NCI-H82 (cell line): ENCODE measurements around the gene TMIGD2.
"Not testable (repeated sequence)": the region's sequence is repeated elsewhere in the genome, so short reads cannot be mapped to it uniquely, and the experiment has no call there.

Experiments
- DNase-seq: peaks from one replicate; lab custom pipeline; 2025; lab: John Stamatoyannopoulos, UW

TMIGD2 gene

DNA sequence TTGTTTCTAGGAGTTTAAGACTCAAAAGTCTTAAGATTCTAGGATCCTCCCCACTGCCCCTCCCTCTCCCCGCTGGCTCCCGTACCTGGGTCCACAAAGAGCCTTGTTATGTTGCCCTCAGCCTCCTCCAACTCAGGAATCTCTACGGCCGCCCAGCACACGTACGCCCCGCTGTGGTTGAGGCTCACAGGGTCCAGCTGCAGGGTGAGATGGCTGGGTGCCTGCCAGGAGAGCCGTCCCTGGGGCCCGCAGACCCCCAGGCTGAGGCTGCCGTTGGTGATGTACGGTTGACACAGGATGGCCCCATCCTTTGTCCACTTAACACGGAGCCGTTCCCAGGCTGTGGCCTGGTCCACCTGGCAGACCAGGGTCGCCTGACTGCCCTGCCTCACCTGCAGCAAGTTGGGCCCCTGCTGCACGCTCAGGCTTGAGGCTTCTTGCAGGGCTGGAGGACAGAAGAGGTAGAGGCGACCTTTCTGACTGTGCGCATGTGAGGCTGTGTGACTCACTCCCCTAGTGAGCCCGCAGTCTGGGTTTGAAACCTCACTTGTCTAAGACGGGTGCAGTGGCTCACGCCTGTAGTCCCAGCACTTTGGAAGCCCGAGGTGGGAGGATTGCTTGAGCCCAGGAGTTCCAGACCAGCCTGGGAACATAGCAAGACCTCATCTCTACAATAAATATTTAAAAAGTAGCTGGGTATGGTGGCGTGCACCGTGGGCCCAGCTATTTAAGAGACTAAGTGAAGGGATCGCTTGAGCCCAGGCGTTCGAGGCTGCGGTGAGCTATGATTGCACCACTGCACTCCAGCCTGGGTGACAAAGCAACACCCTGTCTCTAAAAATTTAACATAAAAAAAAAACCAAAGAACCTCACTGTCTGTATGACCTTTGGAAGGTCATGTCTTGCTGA, 4.0 kb downstream of the TMIGD2 start:
- DNase-seq = no peak

DNA sequence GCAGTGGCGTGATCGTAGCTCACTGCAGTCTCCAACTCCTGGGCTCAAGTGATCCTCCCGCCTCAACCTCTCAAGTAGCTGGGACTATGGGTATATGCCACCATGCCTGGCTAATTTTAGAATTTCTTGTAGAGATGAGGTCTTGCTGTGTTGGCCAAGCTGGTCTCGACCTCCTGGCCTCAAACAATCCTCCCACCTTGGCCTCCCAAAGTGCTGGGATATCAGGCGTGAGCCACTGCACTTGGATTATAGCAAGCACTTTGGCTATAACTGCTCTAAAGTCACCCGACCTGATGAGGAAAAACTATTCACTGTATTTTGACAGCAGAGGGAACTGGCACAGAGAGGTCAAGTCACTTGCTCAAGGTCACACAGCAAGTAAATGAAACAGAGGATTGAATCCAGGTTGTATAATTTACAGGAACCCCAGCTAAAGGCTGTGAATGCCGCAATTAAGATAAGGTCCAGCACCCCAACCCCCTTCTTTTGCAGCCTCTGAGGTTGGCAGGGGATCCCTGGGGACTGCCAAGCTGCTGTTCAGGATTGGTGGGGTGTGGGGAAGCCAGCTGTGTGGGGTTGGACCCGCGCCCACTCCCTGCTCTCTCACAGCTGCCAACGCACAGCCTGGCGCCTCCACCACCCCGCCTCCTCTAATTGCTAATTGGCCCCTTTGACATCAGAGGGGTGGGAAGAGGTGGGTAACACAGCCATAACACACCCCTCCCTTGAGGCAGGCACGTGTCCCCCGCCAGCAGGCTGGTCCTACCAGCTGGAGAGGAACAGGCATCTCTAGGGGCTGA, 6.0 kb downstream of the TMIGD2 start:
- DNase-seq = peak; percentile 92

DNA sequence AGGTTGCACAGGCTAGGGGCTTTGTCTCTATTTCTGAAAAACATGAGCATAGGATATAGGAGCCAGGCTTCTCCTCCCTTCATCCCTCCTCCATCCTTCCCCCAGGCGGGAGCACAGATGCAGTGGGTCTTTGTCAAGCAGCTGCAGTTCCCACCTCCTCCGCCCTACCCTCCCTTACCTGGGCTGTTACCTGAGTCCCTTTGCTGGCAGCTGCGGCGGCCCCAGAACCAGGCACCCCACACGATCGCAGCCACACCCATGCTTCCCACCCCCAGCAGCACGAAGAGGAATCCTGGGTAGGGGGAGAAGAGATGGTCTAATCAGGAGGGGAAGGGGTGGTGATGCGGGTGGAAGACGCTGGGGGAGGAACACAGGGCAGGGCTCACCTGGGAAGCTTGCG, 7.8 kb downstream of the TMIGD2 start:
- DNase-seq = no peak

DNA sequence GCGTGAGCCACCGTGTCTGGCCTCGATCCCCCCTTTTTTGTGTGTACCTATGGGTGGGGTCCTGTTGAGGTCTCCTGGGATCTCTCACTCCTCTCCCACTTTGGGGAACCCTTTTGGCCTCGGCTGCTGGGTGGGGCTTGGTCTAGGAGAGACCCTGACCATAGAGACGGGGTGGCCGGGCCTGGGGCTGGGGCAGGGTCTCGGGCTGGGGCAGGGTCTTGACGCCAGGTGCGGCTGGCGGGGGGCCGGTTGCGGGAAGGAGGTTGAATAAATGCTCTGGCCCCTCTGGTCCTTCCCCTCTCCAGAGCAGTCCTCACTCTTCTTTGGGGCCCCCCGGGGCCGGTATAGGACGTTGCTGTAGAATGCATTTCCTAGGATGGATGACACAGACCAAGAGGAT, 9.7 kb downstream of the TMIGD2 start:
- no peak for DNase-seq

DNA sequence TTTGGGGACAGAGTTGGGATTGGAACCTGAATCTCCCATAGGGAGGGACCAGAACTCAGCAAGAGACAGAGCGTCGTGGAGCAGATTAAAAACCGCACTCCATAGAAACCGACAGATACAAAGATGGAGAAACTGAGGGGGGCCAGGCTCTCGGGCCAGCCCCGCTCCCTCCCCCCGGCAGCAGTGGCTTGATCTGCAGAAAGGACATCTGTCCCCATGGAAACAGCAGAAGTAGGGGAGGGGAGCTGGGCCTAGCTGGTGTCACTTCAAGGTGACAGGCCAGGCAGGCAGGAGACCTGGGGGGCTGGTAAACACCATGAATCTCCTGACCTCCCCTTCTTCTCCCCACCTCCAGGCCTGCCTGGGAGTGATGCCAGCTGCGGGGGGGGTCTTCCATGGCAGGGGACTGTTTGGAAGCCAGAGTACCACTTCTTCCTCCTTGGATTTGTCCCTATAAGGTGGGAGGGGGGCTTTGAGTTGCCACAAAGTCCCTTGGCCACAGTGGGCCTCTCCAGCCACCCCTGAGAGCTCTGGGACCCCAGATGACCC, 10.9 kb downstream of the TMIGD2 start:
- DNase-seq = peak; percentile 18

DNA sequence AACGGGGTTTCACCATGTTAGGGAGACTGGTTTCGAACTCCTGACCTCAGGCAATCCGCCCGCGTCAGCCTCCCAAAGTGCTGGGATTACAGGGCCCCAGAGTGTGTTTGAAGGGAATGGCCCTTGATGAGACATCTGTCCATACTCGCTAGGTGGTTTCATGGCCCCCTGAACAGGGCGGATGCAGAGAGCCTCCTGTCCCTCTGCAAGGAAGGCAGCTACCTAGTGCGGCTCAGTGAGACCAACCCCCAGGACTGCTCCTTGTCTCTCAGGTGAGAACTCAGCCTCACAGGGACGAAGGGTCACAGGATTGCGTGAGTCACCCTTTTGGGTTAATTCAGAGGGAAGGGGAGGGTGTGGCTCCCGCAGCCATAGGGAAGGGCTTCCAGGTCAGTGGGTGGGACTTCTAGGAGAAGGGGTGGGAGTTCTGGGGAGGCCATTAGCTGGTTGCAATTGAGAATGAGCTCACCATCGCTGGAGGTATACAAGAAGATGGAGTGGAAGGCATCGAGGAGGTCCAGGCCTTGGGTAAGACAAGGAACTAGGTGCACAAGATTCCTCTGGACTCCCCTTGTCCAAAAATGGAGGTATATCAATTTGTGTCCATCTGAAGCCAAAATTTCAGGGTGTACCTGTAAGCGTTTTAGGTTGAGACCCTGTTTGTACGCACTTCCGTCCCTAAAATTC, 14.0 kb downstream of the TMIGD2 start:
- no peak for DNase-seq

DNA sequence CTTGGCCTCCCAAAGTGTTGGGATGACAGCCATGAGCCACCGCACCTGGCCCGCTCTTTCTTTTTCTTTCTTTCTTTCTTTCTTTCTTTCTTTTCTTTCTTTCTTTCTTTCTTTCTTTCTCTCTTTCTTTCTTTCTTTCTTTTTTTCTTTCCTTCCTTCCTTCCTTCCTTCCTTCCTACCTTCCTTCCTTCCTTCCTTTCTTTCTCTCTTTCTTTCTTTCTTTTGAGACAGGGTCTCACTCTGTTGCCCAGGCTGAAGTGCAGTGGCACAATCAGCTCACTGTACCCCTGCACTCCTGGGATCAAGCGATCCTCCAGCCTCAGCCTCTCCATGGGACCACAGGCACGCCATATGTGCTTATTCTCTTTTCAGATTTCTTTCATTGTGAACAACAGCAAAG, 16.0 kb downstream of the TMIGD2 start:
- DNase-seq = not testable (repeated sequence)

DNA sequence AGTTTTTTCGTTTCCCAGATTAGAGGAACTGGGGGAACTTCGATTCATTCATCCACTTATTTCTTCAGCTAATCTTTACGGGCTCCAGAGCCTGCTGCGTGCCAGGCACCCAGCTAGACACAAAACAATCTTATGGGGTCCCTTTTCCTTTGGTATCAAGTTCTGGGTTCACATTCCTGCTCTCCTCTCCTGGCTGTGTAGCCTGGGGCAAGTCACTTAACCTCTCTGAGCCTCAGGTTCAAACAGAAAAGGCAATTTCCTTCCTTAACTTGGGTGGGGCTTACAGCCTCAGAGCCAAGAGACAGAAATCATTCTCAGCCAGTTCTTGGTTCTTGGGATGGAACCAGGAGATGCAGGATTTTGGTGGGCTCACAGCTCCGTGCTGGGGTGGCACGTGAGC, 17.2 kb downstream of the TMIGD2 start:
- no peak for DNase-seq

DNA sequence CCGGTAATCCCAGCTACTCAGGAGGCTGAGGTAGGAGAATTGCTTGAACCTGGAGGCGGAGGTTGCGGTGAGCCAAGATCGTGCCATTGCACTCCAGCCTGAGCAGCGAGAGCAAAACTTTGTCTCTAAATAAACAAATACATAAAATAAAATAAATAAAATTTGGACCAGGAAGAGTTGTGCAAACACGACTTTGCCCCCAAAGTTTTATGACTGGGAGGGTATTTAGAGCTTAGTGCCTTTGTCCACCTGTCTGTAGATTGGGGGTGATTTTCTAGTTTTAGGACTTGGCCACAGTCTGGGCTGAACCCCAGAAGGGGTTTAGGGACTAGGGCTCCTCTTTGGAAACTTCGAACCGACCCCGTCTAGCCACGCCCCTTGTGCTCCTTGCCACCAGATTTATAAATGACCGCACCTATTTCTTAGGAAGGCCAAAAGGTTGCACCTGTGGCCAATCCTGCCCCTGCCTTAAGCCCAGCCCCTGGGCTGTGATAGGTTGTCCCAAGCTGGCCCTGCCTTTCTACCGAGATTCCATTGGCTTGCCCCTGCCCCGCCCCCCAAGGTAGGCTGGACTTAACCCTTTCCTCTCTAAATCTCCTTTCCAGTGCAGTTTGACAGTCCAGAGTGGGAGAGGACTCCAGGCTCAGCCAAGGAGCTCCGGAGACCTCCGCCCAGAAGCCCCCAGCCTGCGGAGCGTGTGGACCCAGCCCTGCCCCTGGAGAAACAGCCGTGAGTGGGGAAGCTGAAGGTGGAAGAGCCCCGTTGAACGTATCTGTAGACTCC, 17.8 kb downstream of the TMIGD2 start:
- peak; percentile 85 for DNase-seq

DNA sequence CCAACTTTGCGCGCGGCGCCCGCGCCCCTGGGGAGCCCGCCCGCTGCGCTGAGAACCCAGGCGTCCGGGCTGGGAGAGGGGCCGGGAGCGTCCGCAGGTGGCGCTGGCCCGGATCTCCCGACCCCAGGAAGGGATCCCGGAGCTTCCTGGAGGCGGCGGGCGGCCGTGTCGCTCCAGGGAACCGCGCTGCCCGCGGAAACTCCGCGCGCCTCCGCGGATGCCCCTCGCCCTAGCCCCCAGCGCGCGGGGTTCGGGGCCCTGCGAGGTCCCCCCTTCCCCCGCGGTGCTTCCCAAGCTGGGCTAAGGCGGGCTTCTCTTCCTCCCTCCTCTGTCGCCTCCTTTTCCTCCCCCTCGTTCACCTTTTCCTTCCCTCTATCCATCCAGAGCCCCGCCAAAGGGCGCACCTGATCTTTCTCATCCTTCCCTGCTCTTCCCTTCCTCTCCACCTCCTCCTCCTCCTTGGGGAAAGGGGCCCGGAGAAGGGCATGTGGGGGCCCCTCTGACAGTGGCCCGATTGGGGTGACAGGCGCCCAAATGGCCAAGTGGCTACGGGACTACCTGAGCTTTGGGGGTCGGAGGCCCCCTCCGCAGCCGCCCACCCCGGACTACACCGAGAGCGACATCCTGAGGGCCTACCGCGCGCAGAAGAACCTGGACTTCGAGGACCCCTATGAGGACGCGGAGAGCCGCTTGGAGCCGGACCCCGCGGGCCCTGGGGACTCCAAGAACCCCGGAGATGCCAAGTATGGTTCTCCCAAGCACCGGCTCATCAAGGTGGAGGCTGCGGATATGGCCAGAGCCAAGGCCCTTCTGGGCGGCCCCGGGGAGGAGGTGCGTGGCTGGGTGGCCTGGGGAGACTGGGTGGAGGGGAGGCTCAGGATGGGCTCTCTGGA, 22.4 kb downstream of the TMIGD2 start:
- DNase-seq = no peak

DNA sequence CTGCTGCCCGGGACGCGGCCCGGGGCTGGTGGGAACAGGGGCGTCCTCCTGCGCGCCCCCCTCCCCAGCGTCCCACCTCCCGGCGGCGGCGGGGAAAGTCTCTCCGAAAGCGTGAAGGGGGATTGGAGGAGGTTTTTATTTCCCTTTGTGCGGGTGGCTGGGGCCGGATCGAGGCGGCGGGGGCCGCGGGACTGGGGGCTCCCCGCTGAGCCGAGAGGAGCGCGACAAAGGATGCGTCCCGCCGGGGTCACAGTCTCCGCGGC, 23.0 kb downstream of the TMIGD2 start:
- no peak for DNase-seq

DNA sequence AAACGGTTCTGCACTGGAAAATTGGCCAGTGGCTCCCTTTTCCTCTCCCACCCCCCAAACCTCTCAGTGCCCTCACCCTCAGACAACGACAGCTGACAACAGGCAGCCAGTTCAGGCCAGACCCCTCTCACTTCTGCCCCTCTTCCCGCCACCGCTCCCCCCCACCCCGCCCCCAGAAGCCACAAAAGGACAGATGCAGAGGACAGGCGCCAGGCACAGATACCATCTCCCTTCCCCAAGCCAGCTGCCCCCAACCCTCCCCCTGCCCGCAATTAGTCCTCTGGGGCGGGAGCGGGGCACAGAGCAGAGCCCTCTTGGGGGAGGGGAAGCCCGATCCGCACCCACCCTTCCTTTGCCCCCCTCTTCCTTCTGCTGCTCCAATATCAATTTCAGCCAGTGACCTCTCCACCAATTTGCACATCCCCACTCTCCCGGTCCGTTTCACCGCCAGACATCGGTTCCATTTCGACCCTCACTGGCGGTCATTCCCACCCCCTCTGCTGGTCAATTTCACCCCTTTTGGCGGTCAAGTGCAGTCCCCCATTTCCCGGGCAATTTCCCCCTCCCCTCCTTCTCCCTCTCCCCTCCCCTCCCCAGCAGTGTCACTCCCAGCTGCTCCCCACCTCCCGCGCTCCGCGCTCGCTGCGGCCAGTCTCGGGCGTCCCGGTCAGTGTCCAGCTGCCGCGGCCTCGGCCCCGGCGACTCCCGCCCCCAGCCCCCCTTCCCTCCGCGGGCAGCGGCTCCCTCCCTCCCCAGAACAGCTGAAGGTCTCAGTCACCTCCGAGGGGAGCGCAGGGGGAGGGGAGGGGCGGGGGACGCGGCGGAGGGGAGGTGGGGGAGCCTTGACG, 23.5 kb downstream of the TMIGD2 start, which contains the start of gene SHD:
Gene SHD, plus strand, starts transcription at position 848 of the 848 bp plus-strand sequence. CDS start 798 bp downstream, outside the sequence.
- peak; percentile 19 for DNase-seq

DNA sequence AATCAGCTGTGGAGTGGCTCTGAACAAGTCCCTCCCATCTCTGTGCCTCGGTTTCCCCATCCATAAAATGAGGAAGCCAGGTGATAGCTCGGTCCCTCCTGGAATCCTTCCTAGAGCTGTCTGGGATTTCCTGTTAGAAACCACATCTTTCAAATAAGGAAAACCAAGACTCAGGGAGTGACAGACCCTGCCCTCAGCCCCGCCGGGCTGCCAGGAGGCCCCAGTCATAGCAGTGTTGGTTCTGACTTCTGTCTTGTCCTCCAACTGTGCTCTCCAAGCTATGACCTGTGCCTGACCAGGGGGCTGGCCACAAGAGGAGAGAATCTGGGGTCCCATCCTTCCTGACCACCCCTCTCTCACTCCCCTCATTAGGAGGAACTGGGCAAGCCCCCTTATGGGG, 24.2 kb downstream of the TMIGD2 start:
- DNase-seq = no peak

DNA sequence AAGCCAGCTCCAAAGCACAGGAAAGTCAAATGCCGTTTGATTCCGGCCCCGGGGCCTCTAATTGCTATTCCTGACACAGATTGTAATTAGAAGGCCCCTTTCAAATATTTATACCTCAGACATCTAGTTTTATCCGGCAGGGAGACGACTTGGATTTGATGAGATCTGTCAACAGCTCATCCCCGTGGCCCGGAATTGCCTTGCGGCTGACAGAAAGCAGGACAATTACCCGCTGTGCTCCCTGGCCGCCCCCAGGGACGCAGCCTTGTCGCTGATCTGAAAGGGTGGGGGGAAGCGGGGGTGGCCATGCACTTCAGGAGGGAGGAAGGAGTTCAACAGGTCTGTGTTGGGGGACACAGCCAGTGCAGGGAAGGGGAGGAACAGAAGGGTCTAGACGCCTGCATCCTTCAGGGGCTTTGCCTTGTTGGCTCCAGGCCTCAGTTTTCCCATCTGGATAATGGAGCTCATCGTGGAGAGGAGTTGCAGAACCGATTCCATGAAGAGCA, 24.9 kb downstream of the TMIGD2 start:
- no peak for DNase-seq

DNA sequence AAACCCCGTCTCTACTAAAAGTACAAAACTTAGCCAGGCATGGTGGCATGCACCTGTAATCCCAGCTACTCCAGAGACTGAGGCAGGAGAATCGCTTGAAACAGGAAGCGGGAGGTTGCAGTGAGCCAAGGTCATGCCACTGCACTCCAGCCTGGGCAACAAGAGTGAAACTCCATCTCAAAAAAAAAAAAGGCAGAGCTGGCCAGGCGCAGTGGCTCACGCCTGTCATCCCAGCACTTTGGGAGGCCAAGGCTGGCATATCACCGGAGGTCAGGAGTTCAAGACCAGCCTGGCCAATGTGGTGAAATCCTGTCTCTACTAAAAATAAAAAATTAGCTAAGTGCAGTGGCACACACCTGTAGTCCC, 27.9 kb downstream of the TMIGD2 start:
- DNase-seq = not testable (repeated sequence)

DNA sequence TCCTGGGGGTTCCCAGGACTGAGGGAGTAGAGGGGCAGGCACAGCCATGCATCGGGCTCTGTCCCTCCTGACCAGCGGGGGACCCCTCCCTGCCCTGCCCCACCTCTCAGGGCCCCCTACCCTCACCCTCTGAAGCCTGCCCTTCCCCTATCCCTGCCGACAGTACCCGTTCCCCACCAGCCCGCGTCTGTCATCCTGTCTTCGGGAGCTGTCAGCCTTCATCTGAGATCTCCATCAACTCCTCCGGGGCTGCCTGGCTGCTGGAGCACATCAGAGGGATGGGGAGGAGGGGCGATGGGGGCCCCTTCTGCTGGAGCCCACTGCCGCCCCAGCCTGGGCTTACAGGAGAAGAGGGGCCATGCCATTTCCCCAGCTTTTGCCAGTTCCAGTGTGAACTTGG, 29.3 kb downstream of the TMIGD2 start:
- DNase-seq = no peak

DNA sequence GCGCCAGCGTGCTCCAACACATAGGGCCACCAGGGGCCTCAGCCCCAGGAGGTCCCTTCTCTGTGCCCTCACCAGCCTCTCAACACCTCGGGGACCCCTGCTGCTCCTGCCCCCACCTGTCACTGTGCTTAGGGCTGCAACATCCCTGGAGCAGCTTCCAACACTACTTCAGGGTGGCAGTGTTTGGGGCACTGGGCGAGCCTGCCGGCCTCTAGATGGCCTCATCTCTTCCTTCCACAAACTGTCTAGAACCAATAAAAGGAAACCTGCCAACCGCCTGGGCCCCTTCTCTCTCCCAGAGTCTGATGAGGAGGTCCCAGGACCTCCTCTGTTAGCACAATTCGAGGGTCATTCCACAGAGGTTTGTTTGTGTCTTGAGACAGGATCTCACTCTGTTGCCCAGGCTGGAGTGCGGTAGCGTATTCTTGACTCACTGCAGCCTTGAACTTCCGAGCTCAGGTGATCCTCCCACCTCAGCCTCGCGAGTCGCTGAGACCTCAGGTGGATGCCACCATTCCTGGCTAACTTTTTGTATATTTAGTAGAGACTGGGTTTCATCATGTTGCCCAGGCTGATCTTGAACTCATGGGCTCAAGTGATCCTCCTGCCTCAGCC, 33.3 kb downstream of the TMIGD2 start:
- DNase-seq = no peak

DNA sequence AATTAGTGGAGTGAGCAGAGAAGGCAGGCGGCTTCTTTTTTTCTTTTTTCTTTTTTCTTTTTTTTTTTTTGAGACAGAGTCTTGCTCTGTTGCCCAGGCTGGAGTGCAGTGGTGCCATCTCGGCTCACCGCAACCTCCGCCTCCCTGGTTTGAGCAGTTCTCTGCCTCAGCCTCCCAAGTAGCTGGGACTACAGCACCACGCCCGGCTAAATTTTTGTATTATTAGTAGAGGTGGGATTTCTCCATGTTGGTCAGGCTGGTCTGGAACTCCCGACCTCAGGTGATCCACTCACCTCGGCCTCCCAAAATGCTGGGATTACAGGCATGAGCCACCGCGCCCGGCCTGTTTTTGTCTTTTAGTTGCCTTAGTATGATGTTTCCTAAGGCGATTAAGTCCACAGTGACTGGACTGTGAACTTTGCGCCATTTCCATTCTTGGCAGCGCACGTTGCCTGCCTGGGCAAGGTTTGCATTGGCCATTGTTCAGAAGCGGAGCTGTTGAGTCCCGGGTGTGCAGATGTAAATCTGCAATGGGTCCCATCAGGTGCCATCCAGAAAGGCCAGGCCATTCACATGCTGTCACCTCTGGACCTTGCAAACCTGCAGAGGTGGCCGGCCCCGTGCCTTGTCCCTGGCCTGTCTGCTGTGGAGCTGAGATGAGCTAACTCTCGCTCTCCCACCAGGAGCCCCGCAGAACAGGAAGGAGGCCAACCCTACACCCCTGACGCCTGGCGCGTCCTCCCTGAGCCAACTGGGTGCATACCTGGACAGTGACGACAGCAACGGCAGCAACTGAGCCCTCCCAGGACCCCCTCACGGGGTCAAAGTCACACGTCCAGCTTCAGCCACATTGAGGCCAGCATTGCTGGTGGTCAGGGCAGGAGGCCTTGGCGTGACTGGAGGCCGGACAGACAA, 34.0 kb downstream of the TMIGD2 start:
- DNase-seq = no peak
